ENCODE measurements around the gene TULP4.

GRCh38 chr6:158416883-158417759, 104.9 kb downstream of the TULP4 start:
- TF ChIP-seq, protein P1, sequence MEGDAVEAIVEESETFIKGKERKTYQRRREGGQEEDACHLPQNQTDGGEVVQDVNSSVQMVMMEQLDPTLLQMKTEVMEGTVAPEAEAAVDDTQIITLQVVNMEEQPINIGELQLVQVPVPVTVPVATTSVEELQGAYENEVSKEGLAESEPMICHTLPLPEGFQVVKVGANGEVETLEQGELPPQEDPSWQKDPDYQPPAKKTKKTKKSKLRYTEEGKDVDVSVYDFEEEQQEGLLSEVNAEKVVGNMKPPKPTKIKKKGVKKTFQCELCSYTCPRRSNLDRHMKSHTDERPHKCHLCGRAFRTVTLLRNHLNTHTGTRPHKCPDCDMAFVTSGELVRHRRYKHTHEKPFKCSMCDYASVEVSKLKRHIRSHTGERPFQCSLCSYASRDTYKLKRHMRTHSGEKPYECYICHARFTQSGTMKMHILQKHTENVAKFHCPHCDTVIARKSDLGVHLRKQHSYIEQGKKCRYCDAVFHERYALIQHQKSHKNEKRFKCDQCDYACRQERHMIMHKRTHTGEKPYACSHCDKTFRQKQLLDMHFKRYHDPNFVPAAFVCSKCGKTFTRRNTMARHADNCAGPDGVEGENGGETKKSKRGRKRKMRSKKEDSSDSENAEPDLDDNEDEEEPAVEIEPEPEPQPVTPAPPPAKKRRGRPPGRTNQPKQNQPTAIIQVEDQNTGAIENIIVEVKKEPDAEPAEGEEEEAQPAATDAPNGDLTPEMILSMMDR (IDR thresholded peaks at IDR 0.05) = no peak
- no peak for TF ChIP-seq POLR2AphosphoS5 (IDR thresholded peaks at IDR 0.05)
- no peak for TF ChIP-seq POLR2A (IDR thresholded peaks at IDR 0.05)
- no peak for TF ChIP-seq EP300 (IDR thresholded peaks at IDR 0.05)

Measured in upper lobe of left lung (tissue), 4 donors.